ENCODE results near the gene LCOR. TPM values are rescaled to one million over a fixed set of nuclear protein-coding genes. Genes with fewer than 3 reads are reported as not detected.

The LCOR gene
- total and polyA plus RNA-seq, 8 donors: 2.0 to 61.3 (median 18.0) TPM

DNA sequence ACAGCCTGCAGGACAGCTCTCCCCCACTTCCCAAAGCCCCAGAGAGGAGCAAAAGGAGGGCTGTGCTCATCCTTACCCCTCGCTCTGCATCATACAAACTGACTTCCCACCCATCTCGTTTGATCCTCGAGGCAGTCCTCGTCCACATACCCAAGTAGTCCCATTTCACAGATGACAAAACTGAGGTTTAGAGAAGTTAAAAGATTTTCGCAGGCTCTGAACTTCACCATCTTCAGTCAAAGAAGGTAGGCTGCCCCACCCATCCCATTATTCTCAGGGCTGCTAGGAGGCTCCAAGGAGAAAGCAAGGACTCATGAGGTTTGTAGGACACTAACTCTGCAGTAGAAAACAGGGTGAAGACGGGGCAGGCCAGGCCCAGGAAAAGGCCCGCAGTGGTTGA, 206.6 kb downstream of the LCOR start:
- H3K27me3 ChIP-seq: peaks cover 0 to 9% (median 0%) of the 10 kb centered on the region in 3 donors
- TF ChIP-seq POLR2A (IDR thresholded peaks at IDR 0.05) (no peak), POLR2AphosphoS5 (IDR thresholded peaks at IDR 0.05) (no peak), EP300 (IDR thresholded peaks at IDR 0.05) (no peak)
- TF ChIP-seq, protein P1, sequence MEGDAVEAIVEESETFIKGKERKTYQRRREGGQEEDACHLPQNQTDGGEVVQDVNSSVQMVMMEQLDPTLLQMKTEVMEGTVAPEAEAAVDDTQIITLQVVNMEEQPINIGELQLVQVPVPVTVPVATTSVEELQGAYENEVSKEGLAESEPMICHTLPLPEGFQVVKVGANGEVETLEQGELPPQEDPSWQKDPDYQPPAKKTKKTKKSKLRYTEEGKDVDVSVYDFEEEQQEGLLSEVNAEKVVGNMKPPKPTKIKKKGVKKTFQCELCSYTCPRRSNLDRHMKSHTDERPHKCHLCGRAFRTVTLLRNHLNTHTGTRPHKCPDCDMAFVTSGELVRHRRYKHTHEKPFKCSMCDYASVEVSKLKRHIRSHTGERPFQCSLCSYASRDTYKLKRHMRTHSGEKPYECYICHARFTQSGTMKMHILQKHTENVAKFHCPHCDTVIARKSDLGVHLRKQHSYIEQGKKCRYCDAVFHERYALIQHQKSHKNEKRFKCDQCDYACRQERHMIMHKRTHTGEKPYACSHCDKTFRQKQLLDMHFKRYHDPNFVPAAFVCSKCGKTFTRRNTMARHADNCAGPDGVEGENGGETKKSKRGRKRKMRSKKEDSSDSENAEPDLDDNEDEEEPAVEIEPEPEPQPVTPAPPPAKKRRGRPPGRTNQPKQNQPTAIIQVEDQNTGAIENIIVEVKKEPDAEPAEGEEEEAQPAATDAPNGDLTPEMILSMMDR (IDR thresholded peaks at IDR 0.05): no peak
- peaks cover 5 to 17% (median 11%) of the 10 kb centered on the region in 4 donors for H3K4me1 ChIP-seq
- DNase-seq: no peak
- intact Hi-C loops (cut with DNase I; ENCODE audit: low total_unique reads): no loop called here
- H3K4me3 ChIP-seq: no peak overlapping the region
- no peaks in the 10 kb centered on the region for H3K36me3 ChIP-seq
- no peaks in the 10 kb centered on the region for H3K9me3 ChIP-seq
- WGBS, 5 donors: 91 to 98% (median 92%) methylated on average over 7 of the region's 7 CpGs
- H3K27ac ChIP-seq: no peak overlapping the region

DNA sequence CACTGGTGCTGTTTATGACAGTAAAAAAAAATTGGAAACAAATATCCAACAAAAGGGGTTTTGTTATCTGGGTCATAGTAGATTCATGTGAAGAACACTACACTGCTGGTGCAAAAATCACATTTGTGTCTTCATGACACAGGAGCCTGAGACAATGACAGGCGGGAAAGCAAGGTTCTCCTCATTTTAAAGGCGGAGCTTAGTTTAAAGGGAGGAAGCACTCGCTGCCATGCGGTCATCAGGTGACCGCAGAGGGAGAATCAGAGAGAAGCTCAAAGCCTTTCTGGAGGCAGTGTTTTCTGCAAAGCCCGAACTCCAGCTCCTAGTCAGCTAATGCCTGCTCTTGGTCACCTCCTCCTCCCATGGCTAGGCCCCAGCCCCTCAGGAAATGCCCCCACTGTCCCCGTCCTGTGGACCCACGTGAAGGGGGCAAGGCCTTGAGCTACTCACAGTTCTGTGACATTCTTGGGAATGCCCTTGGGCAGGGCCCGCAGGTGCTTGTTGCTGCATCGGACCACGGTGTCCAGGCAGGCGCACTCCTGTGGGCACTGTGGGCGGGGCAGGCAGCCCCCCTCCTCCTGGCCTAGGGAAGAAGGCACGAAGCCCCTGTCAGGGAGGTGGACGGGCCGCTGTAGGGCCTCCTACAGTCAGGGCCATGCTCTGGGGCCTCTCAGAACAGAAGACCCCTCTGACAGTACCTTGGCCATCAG, 207.6 kb downstream of the LCOR start:
- TF ChIP-seq POLR2A (IDR thresholded peaks at IDR 0.05) (no peak), POLR2AphosphoS5 (IDR thresholded peaks at IDR 0.05) (no peak), EP300 (IDR thresholded peaks at IDR 0.05) (no peak)
- TF ChIP-seq, protein P1 (IDR thresholded peaks at IDR 0.05): no peak
- Histone ChIP-seq H3K9me3 (peaks cover 0 to 2% (median 0%) of the 10 kb centered on the region in 4 donors), H3K4me3 (no peak overlapping the region), H3K4me1 (peaks cover 5 to 17% (median 11%) of the 10 kb centered on the region in 4 donors), H3K27ac (no peak overlapping the region), H3K36me3 (no peaks in the 10 kb centered on the region), H3K27me3 (peaks cover 0 to 6% (median 0%) of the 10 kb centered on the region in 3 donors)
- WGBS, 5 donors: 79 to 91% (median 85%) methylated on average over 9 to 16 of the region's 16 CpGs
- intact Hi-C loops (cut with DNase I; ENCODE audit: low total_unique reads): no loop called here
- no peak for DNase-seq

DNA sequence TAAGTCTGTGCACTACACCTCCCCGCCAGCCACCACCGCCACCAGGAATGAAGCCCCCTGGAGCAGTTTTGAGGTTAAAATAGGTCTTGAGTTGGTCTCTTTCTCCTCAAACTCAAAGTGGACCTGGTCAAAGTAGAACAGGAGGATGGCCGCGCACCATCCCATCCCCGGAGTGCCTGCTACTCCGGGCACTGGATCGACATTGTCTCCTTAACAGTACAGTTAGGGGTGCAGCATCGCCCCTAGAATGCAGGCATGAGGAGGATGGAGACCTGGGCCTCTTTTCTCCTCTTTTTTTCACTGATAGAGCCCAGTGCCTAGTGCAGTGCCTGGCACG, 208.1 kb downstream of the LCOR start:
- Histone ChIP-seq H3K36me3 (no peaks in the 10 kb centered on the region), H3K4me3 (no peak overlapping the region), H3K4me1 (peaks cover 5 to 17% (median 11%) of the 10 kb centered on the region in 4 donors), H3K9me3 (peaks cover 0 to 5% (median 2%) of the 10 kb centered on the region in 4 donors), H3K27me3 (peaks cover 0 to under 1% (median 0%) of the 10 kb centered on the region in 3 donors), H3K27ac (no peak overlapping the region)
- intact Hi-C loops (cut with DNase I; ENCODE audit: low total_unique reads): no loop called here
- TF ChIP-seq POLR2AphosphoS5 (IDR thresholded peaks at IDR 0.05) (no peak), EP300 (IDR thresholded peaks at IDR 0.05) (no peak), POLR2A (IDR thresholded peaks at IDR 0.05) (no peak)
- TF ChIP-seq, protein P1 (IDR thresholded peaks at IDR 0.05): no peak
- DNase-seq: no peak
- 92 to 96% (median 94%) methylated on average over 7 to 9 of the region's 9 CpGs for WGBS, 5 donors

DNA sequence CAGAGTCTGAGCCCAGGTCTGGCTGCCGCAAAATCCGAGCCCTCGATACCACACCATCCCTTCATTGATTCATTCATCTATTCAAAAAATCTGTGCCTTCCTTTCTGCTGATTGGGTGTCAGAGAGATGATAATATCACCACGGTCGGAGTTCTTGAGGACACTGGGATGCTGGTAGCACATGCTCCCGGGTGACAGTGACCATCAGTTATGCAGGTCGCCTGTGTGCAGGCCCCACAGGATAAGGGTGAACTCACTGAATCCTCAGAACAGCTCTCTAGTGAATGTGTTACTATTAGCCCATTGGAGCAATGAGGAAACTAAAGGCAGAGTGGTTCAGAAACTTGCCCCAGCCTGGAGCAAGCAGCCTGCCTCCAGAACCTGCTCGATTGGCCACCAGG, 208.6 kb downstream of the LCOR start:
- Histone ChIP-seq H3K4me1 (peaks cover 5 to 17% (median 11%) of the 10 kb centered on the region in 4 donors), H3K27ac (no peak overlapping the region), H3K4me3 (no peak overlapping the region), H3K9me3 (peaks cover 0 to 5% (median 2%) of the 10 kb centered on the region in 4 donors), H3K36me3 (no peaks in the 10 kb centered on the region), H3K27me3 (no peaks in the 10 kb centered on the region)
- TF ChIP-seq POLR2A (IDR thresholded peaks at IDR 0.05): no peak
- TF ChIP-seq, protein P1 (IDR thresholded peaks at IDR 0.05): no peak
- no peak for TF ChIP-seq EP300 (IDR thresholded peaks at IDR 0.05)
- no peak for TF ChIP-seq POLR2AphosphoS5 (IDR thresholded peaks at IDR 0.05)
- WGBS, 5 donors: 85 to 94% (median 89%) methylated on average over 8 of the region's 8 CpGs
- intact Hi-C loops (cut with DNase I; ENCODE audit: low total_unique reads): no loop called here
- no peak for DNase-seq
